ENCODE data around the gene HINFP. TPM values are rescaled to one million over a fixed set of nuclear protein-coding genes. Genes with fewer than 3 reads are reported as not detected.

The HINFP gene
- total and polyA plus RNA-seq, 9 of the 15 experiments (the other 6 are each of a cell fraction or from before 2014, with no cell fraction given), result 13.8 to 34.1 (median 22.5) TPM

GRCh38 chr11:119106564-119107537 is 14.5 kb upstream of the HINFP start, which contains the start of gene C2CD2L (continued):
- TF ChIP-seq ZNF707 (CRISPR knock-in tag; conservative IDR thresholded peaks at IDR 0.05) (no peak), NELFE (IDR thresholded peaks at IDR 0.05; ENCODE audit: insufficient read depth, insufficient read length) (no peak), PKNOX1 (IDR thresholded peaks at IDR 0.05) (peak; percentile 61; the same call in 1 of the 2 replicates), ZFPM2 (CRISPR knock-in tag; IDR thresholded peaks at IDR 0.05) (no peak), PURB (CRISPR knock-in tag; IDR thresholded peaks at IDR 0.05; ENCODE audit: low read depth) (no peak), FUS (optimal IDR thresholded peaks at IDR 0.05; ENCODE audit: low read depth, low read length) (no peak), E2F1 (CRISPR knock-in tag; IDR thresholded peaks at IDR 0.05) (peak; percentile 68; the same call in 1 of the 2 replicates), NFIX (CRISPR knock-in tag; IDR thresholded peaks at IDR 0.05; ENCODE audit: low read depth) (no peak; the same call in 1 of the 2 replicates), RBFOX2 (IDR thresholded peaks at IDR 0.05; ENCODE audit: low read depth, low read length) (peak; percentile 85), ZNF561 (CRISPR knock-in tag; conservative IDR thresholded peaks at IDR 0.05) (no peak), HDAC6 (IDR thresholded peaks at IDR 0.05; ENCODE audit: low read depth, low read length) (no peak), HDAC1 (IDR thresholded peaks at IDR 0.05) (peak in 1 of 2 experiments; percentile 43; a peak in 2 of 4 replicates), ZC3H11A (IDR thresholded peaks at IDR 0.05; ENCODE audit: low read depth, low read length) (no peak), TEAD4 (IDR thresholded peaks at IDR 0.05; ENCODE audit: low read length) (peak; percentile 55; the same call in 1 of the 2 replicates), TEAD4 (CRISPR knock-in tag; IDR thresholded peaks at IDR 0.05; ENCODE audit: borderline replicate concordance) (no peak), YBX1 (IDR thresholded peaks at IDR 0.05) (no peak)
- TF ChIP-seq, protein P1, sequence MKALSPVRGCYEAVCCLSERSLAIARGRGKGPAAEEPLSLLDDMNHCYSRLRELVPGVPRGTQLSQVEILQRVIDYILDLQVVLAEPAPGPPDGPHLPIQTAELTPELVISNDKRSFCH (CRISPR knock-in tag; IDR thresholded peaks at IDR 0.05), result no peak
- TF ChIP-seq, protein P1 (tag; IDR thresholded peaks at IDR 0.05), result no peak; the same call in 1 of the 2 replicates
- TF ChIP-seq, protein P2, sequence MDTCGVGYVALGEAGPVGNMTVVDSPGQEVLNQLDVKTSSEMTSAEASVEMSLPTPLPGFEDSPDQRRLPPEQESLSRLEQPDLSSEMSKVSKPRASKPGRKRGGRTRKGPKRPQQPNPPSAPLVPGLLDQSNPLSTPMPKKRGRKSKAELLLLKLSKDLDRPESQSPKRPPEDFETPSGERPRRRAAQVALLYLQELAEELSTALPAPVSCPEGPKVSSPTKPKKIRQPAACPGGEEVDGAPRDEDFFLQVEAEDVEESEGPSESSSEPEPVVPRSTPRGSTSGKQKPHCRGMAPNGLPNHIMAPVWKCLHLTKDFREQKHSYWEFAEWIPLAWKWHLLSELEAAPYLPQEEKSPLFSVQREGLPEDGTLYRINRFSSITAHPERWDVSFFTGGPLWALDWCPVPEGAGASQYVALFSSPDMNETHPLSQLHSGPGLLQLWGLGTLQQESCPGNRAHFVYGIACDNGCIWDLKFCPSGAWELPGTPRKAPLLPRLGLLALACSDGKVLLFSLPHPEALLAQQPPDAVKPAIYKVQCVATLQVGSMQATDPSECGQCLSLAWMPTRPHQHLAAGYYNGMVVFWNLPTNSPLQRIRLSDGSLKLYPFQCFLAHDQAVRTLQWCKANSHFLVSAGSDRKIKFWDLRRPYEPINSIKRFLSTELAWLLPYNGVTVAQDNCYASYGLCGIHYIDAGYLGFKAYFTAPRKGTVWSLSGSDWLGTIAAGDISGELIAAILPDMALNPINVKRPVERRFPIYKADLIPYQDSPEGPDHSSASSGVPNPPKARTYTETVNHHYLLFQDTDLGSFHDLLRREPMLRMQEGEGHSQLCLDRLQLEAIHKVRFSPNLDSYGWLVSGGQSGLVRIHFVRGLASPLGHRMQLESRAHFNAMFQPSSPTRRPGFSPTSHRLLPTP (IDR thresholded peaks at IDR 0.05; ENCODE audit: borderline replicate concordance, extremely low read depth, insufficient read length), result no peak
- TF ChIP-seq, protein P3, sequence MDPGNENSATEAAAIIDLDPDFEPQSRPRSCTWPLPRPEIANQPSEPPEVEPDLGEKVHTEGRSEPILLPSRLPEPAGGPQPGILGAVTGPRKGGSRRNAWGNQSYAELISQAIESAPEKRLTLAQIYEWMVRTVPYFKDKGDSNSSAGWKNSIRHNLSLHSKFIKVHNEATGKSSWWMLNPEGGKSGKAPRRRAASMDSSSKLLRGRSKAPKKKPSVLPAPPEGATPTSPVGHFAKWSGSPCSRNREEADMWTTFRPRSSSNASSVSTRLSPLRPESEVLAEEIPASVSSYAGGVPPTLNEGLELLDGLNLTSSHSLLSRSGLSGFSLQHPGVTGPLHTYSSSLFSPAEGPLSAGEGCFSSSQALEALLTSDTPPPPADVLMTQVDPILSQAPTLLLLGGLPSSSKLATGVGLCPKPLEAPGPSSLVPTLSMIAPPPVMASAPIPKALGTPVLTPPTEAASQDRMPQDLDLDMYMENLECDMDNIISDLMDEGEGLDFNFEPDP (CRISPR knock-in tag; IDR thresholded peaks at IDR 0.05), result no peak
